ENCODE measurements around the gene TMEM178B.
"Not testable (repeated sequence)": the region's sequence is repeated elsewhere in the genome, so short reads cannot be mapped to it uniquely, and the experiment has no call there.

The TMEM178B gene

DNA sequence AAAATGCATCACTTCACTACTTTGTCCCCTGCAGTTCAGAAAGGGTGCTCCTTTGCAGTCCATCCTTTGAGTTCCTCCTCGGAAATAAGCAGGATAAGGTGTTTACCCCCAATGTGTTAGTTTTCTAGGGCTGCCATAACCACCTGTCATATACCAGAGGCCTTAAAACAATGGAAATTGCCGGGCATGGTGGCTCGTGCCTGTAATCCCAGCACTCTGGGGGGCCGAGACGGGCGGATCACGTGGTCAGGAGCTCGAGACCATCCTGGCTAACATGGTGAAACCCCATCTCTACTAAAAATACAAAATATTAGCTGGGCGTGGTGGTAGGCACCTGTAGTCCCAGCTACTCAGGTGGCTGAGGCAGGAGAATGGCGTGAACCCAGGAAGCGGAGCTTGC lies 330.0 kb downstream of the TMEM178B start:
- H3K36me3 ChIP-seq (replicated peaks); in situ Hi-C loops (cut with MboI; ENCODE audit: low sequenced_read_pairs); H3K9me3 ChIP-seq; DNase-seq (ENCODE audit: low spot score in 2 of 2); H3K4me1 ChIP-seq; H3K4me3 ChIP-seq; H3K27me3 ChIP-seq (ENCODE audit: low read depth): not testable (repeated sequence)

DNA sequence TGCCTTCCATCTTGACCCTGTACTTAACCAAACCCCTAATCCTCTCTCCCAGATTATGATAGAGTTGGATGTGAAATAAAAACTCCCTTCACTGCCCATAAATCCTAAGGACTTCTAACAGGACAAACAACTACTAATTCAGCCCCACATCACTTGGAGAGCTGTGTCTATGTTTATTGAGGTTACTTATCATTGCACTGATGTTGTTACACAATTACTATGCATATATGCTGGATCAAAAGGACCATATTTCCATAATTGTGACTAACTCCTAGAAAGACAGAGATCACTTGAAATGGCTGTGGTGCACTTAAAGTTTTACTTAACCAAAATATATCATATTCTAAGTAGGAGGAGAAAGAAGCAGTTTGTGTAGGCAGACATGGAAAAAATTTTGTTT lies 332.5 kb downstream of the TMEM178B start:
- in situ Hi-C loops (cut with MboI; ENCODE audit: low sequenced_read_pairs) = no loop called here
- H3K4me1 ChIP-seq = no peaks in the 10 kb centered on the region
- no peaks in the 10 kb centered on the region for H3K27me3 ChIP-seq (ENCODE audit: low read depth)
- DNase-seq (ENCODE audit: low spot score in 2 of 2) = no peak
- H3K4me3 ChIP-seq = no peak overlapping the region
- H3K36me3 ChIP-seq (replicated peaks) = no peaks in the 10 kb centered on the region
- H3K9me3 ChIP-seq = no peaks in the 10 kb centered on the region

DNA sequence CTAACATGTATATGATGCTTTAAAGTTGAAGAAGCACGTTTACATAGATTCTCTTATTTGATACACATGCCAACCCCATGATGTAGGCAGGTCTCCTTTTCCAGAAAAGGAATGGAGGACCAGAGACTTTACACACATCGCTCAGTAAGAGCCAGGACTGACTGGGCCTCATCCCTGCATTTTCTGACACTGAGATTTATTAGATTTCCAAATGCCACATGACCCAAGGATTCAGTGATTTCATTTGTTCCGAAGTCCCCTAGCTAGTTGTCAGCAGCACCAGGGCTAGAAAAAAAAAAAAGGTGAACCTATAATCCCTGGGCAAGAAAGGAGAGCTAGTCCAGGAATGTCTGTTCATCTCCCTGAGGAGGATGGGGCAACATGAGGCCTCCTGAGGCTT lies 334.0 kb downstream of the TMEM178B start:
- in situ Hi-C loops (cut with MboI; ENCODE audit: low sequenced_read_pairs) = no loop called here
- Histone ChIP-seq H3K36me3 (replicated peaks) (no peaks in the 10 kb centered on the region), H3K4me3 (no peak overlapping the region), H3K4me1 (no peaks in the 10 kb centered on the region), H3K27me3 (ENCODE audit: low read depth) (no peaks in the 10 kb centered on the region), H3K9me3 (no peaks in the 10 kb centered on the region)
- DNase-seq (ENCODE audit: low spot score in 2 of 2) = no peak

DNA sequence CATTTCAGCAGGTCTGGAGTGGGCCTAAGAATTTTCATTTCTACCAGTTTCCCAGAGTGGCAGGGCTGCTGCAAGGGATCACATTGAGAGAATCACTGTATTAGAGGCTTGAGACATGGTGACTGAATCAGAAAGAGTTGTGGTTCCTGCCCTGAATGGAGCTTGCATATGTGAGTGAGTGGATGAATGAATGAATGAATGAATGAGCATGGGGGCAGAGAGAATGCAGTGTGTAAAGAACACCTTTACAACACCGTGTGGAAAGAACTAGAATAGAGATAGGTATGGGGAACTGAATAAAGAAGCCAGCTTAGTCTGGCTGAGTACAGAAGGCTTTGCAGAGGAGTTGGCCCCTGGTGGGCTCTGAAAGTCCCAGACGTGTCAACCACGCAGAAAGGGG lies 334.6 kb downstream of the TMEM178B start:
- in situ Hi-C loops (cut with MboI; ENCODE audit: low sequenced_read_pairs) = no loop called here

DNA sequence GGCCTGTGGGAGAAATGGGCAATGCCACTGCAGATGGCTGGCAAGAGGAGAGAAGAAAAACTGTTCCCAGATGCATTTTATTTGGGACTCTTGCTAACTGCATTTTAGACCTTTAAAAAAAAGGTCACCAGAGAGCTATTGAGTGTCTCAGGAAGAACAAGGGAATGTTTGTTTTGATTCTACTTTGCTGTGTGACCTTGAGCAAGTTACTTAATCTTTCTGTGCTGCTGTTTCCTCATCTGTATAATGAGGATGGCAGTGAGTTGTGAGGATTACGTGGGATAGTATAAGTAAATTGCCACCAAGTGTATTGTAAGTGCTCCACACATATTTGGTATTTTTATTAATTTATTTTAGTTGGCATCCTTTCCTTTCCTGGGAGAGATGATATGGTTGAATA lies 335.4 kb downstream of the TMEM178B start:
- Histone ChIP-seq H3K4me3 (no peak overlapping the region), H3K9me3 (no peaks in the 10 kb centered on the region), H3K4me1 (no peaks in the 10 kb centered on the region), H3K36me3 (replicated peaks) (no peaks in the 10 kb centered on the region), H3K27me3 (ENCODE audit: low read depth) (no peaks in the 10 kb centered on the region)
- DNase-seq (ENCODE audit: low spot score in 2 of 2) = no peak
- in situ Hi-C loops (cut with MboI; ENCODE audit: low sequenced_read_pairs) = no loop called here

More for the DNA sequence above, 334.6 kb downstream of the TMEM178B start:
- Histone ChIP-seq H3K4me3 (no peak overlapping the region), H3K27me3 (ENCODE audit: low read depth) (no peaks in the 10 kb centered on the region), H3K4me1 (no peaks in the 10 kb centered on the region), H3K36me3 (replicated peaks) (no peaks in the 10 kb centered on the region), H3K9me3 (no peaks in the 10 kb centered on the region)
- no peak for DNase-seq (ENCODE audit: low spot score in 2 of 2)

DNA sequence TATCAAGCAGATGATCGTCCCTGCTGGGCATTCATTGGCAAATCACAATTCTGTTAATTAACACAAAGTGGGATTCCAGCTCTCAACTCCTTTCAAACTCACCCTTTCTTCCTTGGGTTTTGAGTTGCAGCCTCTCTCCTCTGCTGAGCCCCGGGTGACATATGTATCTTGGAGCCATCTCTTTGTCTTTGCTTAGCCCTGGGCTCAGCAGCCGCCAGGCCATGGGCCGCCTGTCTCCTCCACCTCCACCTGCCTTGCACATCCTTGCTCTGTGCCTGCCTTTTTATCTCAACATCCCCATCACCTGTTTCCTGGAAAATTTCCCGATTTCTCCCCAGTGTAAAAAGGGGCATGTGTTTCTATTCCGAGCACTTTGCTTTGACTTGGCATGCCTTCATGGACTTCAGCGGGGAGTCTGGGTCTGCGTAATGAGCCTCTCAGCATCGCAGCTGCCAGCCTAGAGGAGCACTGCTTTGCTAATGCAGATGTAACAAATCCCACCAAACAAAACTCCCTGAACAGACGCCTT lies 336.0 kb downstream of the TMEM178B start:
- no peaks in the 10 kb centered on the region for H3K36me3 ChIP-seq (replicated peaks)
- DNase-seq (ENCODE audit: low spot score in 2 of 2) = peak in 1 of 2 experiments; percentile 26
- in situ Hi-C loops (cut with MboI; ENCODE audit: low sequenced_read_pairs) = no loop called here
- H3K9me3 ChIP-seq = no peaks in the 10 kb centered on the region
- no peaks in the 10 kb centered on the region for H3K4me1 ChIP-seq
- H3K27me3 ChIP-seq (ENCODE audit: low read depth) = no peaks in the 10 kb centered on the region
- no peak overlapping the region for H3K4me3 ChIP-seq

DNA sequence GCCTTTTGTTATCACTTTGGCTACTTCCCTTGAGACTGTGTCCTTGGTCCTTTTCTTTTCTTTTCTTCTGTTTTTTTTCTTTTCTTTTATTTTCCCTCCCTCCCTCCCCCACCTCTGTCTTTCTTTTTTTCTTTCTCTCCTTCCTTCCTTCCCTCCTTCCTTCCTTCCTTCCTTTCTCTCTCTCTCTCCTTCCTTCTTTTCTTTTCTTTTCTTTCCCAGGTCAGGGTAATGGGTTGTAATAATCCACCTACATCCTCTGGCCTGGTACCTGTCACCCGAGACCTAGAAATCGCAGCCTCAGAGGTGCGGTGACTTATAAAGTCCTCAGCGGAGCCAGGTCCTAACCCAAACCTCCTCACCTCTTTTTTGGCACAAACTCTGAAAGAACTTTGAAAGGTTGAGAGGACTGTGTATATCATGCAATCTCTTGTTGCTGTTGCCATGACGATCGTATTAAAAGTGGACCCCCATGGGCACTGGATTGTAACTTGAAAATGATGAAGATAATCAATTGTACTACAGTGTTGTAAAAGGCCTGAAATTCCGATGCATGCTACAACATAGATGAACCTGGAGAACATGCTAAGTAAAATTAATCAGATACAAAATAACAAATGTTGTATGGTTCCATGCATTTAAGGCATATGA lies 336.6 kb downstream of the TMEM178B start:
- Histone ChIP-seq H3K4me1 (no peaks in the 10 kb centered on the region), H3K36me3 (replicated peaks) (no peaks in the 10 kb centered on the region), H3K27me3 (ENCODE audit: low read depth) (no peaks in the 10 kb centered on the region), H3K4me3 (no peak overlapping the region), H3K9me3 (no peaks in the 10 kb centered on the region)
- DNase-seq (ENCODE audit: low spot score in 2 of 2) = no peak
- in situ Hi-C loops (cut with MboI; ENCODE audit: low sequenced_read_pairs) = no loop called here

DNA sequence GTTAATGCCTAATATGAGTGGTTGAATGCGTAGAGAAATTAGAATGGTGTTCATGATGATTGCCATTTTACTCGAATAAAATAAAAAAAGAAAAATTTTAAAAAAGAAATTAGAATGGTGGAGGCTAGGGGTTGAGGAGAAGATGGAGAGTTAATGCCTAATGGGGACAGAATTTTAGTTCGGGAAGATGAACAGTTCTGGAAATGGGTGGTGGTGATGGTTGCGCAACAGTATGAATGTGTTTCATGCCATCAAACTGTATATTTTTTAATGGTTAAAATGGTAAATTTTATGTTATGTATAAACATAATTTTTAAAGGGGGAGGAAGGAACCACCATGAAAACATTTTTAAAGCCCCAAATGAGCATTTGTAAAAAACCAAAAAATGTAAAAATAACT lies 337.3 kb downstream of the TMEM178B start:
- no peak overlapping the region for H3K4me3 ChIP-seq
- no peaks in the 10 kb centered on the region for H3K4me1 ChIP-seq
- H3K9me3 ChIP-seq = no peaks in the 10 kb centered on the region
- no peak for DNase-seq (ENCODE audit: low spot score in 2 of 2)
- H3K27me3 ChIP-seq (ENCODE audit: low read depth) = no peaks in the 10 kb centered on the region
- in situ Hi-C loops (cut with MboI; ENCODE audit: low sequenced_read_pairs) = no loop called here
- H3K36me3 ChIP-seq (replicated peaks) = no peaks in the 10 kb centered on the region

DNA sequence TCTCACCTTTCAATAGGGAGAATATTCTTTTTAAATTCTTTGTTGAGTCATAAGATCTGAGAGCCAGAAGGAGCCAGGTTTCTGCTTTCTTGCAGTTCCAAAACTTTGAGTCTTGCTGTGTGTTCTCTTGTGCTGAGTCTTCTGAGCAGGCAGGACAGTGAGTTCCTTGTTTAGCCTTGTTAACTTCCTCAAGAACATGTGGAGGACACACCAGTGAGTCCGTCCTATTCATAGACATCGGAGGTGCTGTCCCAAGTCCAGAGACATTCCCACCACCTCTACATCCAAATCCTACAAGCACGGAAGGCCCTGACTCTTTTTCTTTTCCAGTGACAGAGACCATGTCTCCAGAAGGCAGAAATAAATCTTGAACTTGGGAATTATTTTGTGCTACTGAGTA lies 342.1 kb downstream of the TMEM178B start:
- Histone ChIP-seq H3K9me3 (no peaks in the 10 kb centered on the region), H3K27me3 (ENCODE audit: low read depth) (no peaks in the 10 kb centered on the region; the same call in 1 of the 2 replicates), H3K36me3 (replicated peaks) (no peaks in the 10 kb centered on the region), H3K4me3 (no peak overlapping the region), H3K4me1 (no peaks in the 10 kb centered on the region)
- in situ Hi-C loops (cut with MboI; ENCODE audit: low sequenced_read_pairs) = no loop called here
- no peak for DNase-seq (ENCODE audit: low spot score in 2 of 2)

DNA sequence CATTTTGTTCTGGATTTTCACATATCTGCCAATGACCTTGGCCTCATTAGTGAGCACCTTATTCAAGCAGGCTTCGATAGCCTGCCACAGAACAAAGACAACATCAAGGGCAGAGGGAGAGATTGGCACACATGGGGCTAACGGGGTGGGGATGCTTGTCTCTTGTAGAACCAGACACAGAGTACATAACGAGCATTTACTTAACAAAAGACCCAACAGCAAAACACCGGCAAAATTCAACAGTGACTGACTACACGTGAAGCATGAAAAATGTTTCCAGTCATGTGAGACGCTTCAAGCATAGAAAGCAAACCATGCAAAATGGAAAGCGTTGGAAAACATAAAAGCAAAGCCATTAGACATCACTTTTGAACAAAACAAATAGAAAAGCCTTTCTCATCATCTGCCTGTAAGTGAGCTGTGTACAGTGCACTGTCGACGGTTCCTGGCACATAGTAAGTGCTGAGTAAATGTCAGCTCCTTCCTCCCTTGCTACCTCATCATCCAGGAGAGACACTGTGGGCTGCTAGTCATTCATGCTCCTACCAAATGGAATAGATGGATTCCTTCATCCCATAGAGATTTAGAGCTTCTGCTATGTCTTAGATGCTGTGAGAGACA lies 342.9 kb downstream of the TMEM178B start:
- no peak for DNase-seq (ENCODE audit: low spot score in 2 of 2)
- no peaks in the 10 kb centered on the region for H3K4me1 ChIP-seq
- in situ Hi-C loops (cut with MboI; ENCODE audit: low sequenced_read_pairs) = no loop called here

DNA sequence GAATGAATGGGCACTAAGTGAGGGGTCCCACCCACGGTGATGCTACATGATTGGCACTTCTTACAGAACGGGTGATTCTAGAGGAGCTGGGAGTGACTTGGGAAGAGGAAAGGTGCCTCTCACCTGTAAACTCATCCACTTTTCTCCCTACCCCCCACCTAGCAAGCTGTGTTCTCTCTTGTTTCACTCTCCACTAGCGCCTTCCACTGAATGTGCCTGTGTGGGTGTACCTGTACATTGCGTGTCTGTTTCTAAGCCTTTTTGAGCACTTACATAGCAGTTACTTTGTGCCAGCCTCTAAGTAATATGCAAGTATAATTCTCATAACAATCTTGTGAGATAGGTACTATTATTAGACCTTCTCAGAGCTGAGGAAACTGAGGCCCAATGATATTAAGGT lies 343.6 kb downstream of the TMEM178B start:
- Histone ChIP-seq H3K36me3 (replicated peaks) (no peaks in the 10 kb centered on the region), H3K4me3 (no peak overlapping the region), H3K27me3 (ENCODE audit: low read depth) (no peaks in the 10 kb centered on the region; the same call in 1 of the 2 replicates), H3K9me3 (no peaks in the 10 kb centered on the region), H3K4me1 (no peaks in the 10 kb centered on the region)
- DNase-seq (ENCODE audit: low spot score in 2 of 2) = no peak
- in situ Hi-C loops (cut with MboI; ENCODE audit: low sequenced_read_pairs) = no loop called here

More for the DNA sequence above, 342.9 kb downstream of the TMEM178B start:
- Histone ChIP-seq H3K9me3 (no peaks in the 10 kb centered on the region), H3K4me3 (no peak overlapping the region), H3K36me3 (replicated peaks) (no peaks in the 10 kb centered on the region), H3K27me3 (ENCODE audit: low read depth) (no peaks in the 10 kb centered on the region; the same call in 1 of the 2 replicates)

DNA sequence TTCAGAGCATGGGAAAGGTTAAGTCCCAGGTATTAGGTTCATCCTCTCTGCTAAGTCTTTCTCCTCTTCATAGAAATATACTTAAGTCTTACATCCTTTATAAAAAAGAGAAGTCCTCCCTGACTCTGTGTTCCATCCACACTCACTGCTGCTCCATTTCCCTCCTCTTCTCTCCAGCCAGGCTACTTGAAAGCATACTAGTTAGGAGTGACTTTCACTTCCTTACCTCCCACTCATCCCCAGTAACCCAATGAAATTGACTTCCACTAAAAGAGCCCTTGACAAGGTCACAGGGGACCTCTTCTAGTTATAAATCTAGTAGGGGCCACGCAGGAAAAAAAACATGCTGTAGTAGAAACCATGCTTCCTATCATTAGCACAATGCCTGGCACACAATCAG lies 344.2 kb downstream of the TMEM178B start:
- no peaks in the 10 kb centered on the region; the same call in 1 of the 2 replicates for H3K27me3 ChIP-seq (ENCODE audit: low read depth)
- in situ Hi-C loops (cut with MboI; ENCODE audit: low sequenced_read_pairs) = no loop called here
- H3K36me3 ChIP-seq (replicated peaks) = no peaks in the 10 kb centered on the region
- H3K4me1 ChIP-seq = no peaks in the 10 kb centered on the region
- H3K4me3 ChIP-seq = no peak overlapping the region
- no peaks in the 10 kb centered on the region for H3K9me3 ChIP-seq
- DNase-seq (ENCODE audit: low spot score in 2 of 2) = no peak

DNA sequence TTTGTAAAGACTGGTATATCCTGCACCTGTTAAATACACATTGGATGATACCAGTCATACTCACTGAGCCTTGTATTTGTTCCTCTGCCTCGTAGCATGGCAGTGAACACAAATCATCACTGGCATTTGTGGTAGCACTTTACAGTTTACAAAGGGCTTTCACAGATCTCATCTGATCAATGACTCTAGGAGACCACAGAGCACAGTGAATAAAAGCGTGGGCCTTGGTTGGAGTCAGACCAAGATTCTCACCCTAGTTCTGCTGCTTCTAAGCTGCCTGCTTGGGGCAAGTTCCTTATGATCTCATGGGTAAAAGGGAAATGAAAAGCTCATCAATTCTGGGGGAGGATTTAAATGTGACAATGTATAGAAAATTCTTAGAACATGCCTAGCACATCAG lies 347.4 kb downstream of the TMEM178B start:
- no peaks in the 10 kb centered on the region for H3K9me3 ChIP-seq
- no peaks in the 10 kb centered on the region for H3K4me1 ChIP-seq
- in situ Hi-C loops (cut with MboI; ENCODE audit: low sequenced_read_pairs) = no loop called here
- H3K36me3 ChIP-seq (replicated peaks) = no peaks in the 10 kb centered on the region
- no peak for DNase-seq (ENCODE audit: low spot score in 2 of 2)
- no peaks in the 10 kb centered on the region; the same call in 1 of the 2 replicates for H3K27me3 ChIP-seq (ENCODE audit: low read depth)
- no peak overlapping the region for H3K4me3 ChIP-seq

DNA sequence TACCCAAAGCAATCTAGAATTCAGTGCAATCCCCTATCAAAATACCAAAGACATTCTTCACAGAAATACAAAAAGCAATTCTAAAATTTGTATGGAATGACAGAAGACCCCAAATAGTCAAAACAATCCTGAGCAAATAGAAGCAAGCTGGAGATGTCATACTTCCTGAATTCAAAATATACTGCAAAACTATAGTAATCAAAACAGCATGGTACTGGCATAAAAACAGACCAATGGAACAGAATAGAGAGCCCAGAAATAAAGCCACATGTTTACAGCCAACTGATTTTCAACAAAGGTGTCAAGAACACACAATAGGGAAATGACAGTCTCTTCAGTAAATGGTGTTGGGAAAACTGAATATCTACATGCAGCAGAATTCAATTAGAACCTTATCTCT lies 353.3 kb downstream of the TMEM178B start:
- H3K36me3 ChIP-seq (replicated peaks) = no peaks in the 10 kb centered on the region
- peaks cover 20% of the 10 kb centered on the region for H3K27me3 ChIP-seq (ENCODE audit: low read depth)
- H3K4me3 ChIP-seq = no peak overlapping the region
- in situ Hi-C loops (cut with MboI; ENCODE audit: low sequenced_read_pairs) = no loop called here
- DNase-seq (ENCODE audit: low spot score in 2 of 2) = no peak
- peaks cover 5% of the 10 kb centered on the region for H3K9me3 ChIP-seq
- H3K4me1 ChIP-seq = peaks cover 18% of the 10 kb centered on the region
